HepG2 (cell line): Measurements from ENCODE around the gene AXIN2.

Experiments used
- ATF7-NPFF ChIP-seq: sonication (generic); formaldehyde crosslinking; IDR thresholded peaks from 2 replicates; pipeline ENCODE4 v1.8.1; 2023; ENCODE audit warnings: mild to moderate bottlenecking, low read depth, missing genetic modification reagents, moderate library complexity
- FOSL1 ChIP-seq: sonication (generic); formaldehyde crosslinking; IDR thresholded peaks from 2 replicates; pipeline ENCODE4 v1.9.0; 2021; ENCODE audit warnings: missing genetic modification reagents, borderline replicate concordance
- HDAC1 ChIP-seq: sonication (generic); formaldehyde crosslinking; IDR thresholded peaks from 2 replicates; pipeline ENCODE4 v1.5.1; 2020; ENCODE audit warnings: mild to moderate bottlenecking, missing genetic modification reagents
- TF ChIP-seq, protein P1 (sequence below): fragments of 450-650 bp; IDR thresholded peaks from 2 replicates; pipeline ENCODE4 v1.6.1; 2016

DNA sequence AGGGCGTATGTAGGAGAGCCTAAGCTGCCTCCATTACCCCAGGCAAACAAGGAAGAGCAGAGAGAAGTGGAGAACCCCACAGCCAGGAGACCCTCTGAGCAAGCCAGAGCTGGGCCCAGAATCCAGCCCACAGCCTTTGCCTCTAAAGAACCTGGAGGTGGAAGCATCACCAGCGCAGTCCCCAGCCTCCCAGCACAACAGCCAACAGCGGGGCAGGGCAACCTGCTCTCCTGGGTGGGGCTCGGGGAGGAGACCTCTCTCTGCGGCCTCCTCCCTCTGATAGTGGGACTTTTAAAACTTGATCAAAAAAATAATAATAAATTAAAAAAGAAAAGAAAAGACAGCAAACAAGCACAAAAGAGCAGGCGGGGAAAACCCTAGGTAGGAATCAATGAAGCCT, 45.9 kb downstream of the AXIN2 start:
- TF ChIP-seq HDAC1 (CRISPR knock-in tag) (no peak), FOSL1 (no peak), ATF7-NPFF (no peak)
- TF ChIP-seq, protein P1, sequence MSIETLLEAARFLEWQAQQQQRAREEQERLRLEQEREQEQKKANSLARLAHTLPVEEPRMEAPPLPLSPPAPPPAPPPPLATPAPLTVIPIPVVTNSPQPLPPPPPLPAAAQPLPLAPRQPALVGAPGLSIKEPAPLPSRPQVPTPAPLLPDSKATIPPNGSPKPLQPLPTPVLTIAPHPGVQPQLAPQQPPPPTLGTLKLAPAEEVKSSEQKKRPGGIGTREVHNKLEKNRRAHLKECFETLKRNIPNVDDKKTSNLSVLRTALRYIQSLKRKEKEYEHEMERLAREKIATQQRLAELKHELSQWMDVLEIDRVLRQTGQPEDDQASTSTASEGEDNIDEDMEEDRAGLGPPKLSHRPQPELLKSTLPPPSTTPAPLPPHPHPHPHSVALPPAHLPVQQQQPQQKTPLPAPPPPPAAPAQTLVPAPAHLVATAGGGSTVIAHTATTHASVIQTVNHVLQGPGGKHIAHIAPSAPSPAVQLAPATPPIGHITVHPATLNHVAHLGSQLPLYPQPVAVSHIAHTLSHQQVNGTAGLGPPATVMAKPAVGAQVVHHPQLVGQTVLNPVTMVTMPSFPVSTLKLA, result no peak
